Karpas-422 (cell line): ENCODE results near the gene BRD1. TPM values are rescaled to one million over a fixed set of nuclear protein-coding genes. Genes with fewer than 3 reads are reported as not detected.

Experiments used
- DNase-seq: peaks from one replicate; pipeline ENCODE4 v3.0.0-alpha.2; 2015
- H2AFZ ChIP-seq: fragments of 200-600 bp; sonication (generic); 2 replicates; pipeline ENCODE4 v1.6.1; 2014; ENCODE audit warnings: antibody characterized with exemption, low read length, mixed read lengths
- H3K27ac ChIP-seq: fragments of 200-600 bp; sonication (generic); 2 replicates; pipeline ENCODE4 v1.5.1; 2014; ENCODE audit warnings: mild to moderate bottlenecking, low read length, moderate library complexity
- H3K27me3 ChIP-seq: fragments of 200-600 bp; sonication (generic); 2 replicates; pipeline ENCODE4 v1.6.1; 2014; ENCODE audit warnings: low read length, mixed read lengths
- H3K36me3 ChIP-seq: fragments of 200-600 bp; sonication (generic); 2 replicates; pipeline ENCODE4 v1.6.1; 2014; ENCODE audit warnings: low read length, mixed read lengths; ENCODE audit not compliant: insufficient read depth
- H3K4me1 ChIP-seq: fragments of 200-600 bp; sonication (generic); 2 replicates; pipeline ENCODE4 v1.6.1; 2014; ENCODE audit warnings: mild to moderate bottlenecking, low read length, mixed read lengths
- H3K4me2 ChIP-seq: fragments of 200-600 bp; sonication (generic); 2 replicates; pipeline ENCODE4 v1.6.1; 2014; ENCODE audit warnings: low read length, low read depth, mild to moderate bottlenecking; ENCODE audit not compliant: poor library complexity, severe bottlenecking
- H3K4me3 ChIP-seq: fragments of 200-600 bp; sonication (generic); 2 replicates; pipeline ENCODE4 v1.5.1; 2014; ENCODE audit warnings: mild to moderate bottlenecking, antibody characterized with exemption, low read length, mixed read lengths
- H3K79me2 ChIP-seq: fragments of 200-600 bp; sonication (generic); 2 replicates; pipeline ENCODE4 v1.6.1; 2014; ENCODE audit warnings: mild to moderate bottlenecking, low read length, mixed read lengths
- H3K9ac ChIP-seq: fragments of 200-600 bp; sonication (generic); 2 replicates; pipeline ENCODE4 v1.6.0; 2014; ENCODE audit warnings: low read length
- H3K9me2 ChIP-seq: fragments of 200-600 bp; sonication (generic), shearing (Covaris generic); replicated peaks from 2 replicates; pipeline ENCODE4 v1.6.0; 2014; ENCODE audit warnings: mild to moderate bottlenecking, low read length, moderate library complexity; ENCODE audit not compliant: insufficient read depth
- H3K9me3 ChIP-seq: fragments of 300-700, 200-600 bp; sonication (generic); 2 replicates; pipeline ENCODE4 v1.6.1; 2014; ENCODE audit warnings: low read length, mixed read lengths
- H4K20me1 ChIP-seq: fragments of 200-600 bp; sonication (generic); 2 replicates; pipeline ENCODE4 v1.6.1; 2014; ENCODE audit warnings: mild to moderate bottlenecking, antibody characterized with exemption, low read length, low read depth; ENCODE audit not compliant: insufficient read depth
- total RNA-seq: library from RNA; depleted of rRNA; stranded (reverse); fragments of >200 nt; shearing (Covaris generic); gene quantifications from 2 replicates; pipeline ENCODE4 v1.2.3, GENCODE V29; 2014; ENCODE audit warnings: low replicate concordance

The BRD1 gene
- total RNA-seq, 1 experiment from 2014 or later: 16.0 TPM

DNA sequence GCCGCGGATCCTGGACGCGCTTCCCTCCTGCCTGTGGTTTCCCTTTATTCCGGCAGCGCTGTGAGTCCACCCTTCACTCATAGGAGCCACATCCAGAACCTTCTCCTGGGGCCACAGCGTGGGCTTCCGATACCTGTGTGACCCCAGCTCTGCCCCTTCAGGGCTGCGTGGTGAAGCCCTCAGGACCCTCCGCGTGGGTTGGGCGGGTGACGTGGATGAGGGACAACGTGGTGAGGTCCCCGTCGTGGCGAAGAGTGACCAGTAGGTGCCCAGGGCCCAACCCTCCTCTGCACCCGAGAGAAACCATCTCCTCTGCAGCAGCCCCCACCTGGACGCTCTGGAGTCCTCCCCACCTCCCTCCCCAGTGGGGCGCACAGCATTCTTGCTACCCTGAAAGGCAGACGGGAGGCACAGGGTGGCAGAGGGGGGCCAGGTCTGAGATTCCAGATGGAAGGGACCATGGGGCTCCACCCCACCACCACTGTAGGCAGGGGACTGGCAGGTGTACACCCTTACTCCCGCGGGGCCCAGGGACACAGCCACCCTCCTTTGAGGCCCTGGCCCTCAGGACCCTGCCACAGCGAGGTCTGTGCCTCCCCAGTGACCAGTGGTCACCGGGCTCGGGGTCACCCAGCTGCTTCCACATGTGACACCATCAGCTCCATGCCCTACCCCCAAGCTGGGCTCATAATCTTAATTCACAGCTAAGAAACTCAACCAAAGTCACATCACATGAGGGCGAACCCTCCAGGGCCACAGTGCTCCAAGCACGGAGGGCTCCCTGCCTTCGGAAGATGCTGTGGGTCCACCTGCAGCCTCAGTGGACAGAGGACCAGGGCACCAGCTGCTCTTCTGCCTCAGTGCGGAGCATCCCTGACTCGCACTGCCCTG is 22.6 kb upstream of the BRD1 start:
- no peak overlapping the region for H3K4me2 ChIP-seq
- no peak overlapping the region for H2AFZ ChIP-seq
- no peaks in the 10 kb centered on the region for H3K36me3 ChIP-seq
- no peak overlapping the region for H3K27ac ChIP-seq
- peaks cover 11% of the 10 kb centered on the region for H3K79me2 ChIP-seq
- H3K9ac ChIP-seq: no peak overlapping the region
- H3K27me3 ChIP-seq: no peaks in the 10 kb centered on the region
- H3K9me2 ChIP-seq: no peaks in the 10 kb centered on the region
- DNase-seq: no peak
- no peak overlapping the region for H3K4me3 ChIP-seq
- H3K4me1 ChIP-seq: peaks cover 16% of the 10 kb centered on the region
- H3K9me3 ChIP-seq: no peaks in the 10 kb centered on the region
- H4K20me1 ChIP-seq: peaks cover 11% of the 10 kb centered on the region; the same call in 1 of the 2 replicates

DNA sequence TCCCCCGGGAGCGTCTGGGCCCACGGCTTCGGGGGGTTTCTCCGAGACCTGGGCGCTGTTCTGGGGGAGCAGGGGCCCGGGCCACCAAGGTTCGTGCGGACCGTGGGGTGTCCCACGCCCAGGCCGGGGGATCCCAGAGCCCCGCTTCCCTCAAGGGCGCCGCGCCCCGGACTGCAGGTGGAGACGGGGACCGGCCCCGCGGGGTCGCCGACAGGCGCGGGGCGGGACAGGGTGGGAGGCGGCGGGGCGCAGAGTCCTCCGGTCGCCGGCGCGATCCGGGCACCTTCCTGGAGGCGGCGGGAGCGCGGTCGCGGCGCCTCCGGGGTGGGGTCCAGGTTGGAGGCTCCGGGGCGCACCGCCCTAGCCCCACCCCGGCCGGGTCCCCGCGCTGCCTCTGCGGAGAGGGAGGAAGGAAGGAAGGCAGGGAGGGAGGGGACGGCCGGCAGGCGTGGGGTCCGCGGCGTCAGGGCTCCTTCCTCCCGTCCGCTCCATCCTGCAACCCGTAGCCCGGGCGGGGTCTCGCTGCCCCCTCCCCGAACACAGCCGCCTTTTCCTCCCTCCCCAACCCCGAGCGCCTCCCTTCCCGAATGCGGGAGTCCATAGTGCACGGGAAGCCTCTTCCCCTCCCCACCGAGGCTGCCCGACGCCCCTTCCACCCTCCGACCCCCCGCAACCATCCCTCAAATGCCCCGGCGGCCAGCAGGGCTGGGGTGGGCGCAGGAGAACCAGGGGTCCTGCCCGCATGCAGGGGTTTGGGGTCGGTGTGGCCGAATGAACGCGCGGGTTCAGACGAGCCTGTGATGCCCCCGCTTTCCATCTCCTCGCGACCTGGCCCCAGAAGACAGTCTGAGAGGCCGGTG is 21.7 kb upstream of the BRD1 start:
- no peaks in the 10 kb centered on the region for H3K36me3 ChIP-seq
- no peak overlapping the region for H3K27ac ChIP-seq
- H3K27me3 ChIP-seq: no peaks in the 10 kb centered on the region
- H3K9ac ChIP-seq: no peak overlapping the region
- no peaks in the 10 kb centered on the region for H3K9me2 ChIP-seq
- no peak for DNase-seq
- H3K79me2 ChIP-seq: peaks cover 3% of the 10 kb centered on the region
- no peak overlapping the region for H2AFZ ChIP-seq
- peaks cover 2% of the 10 kb centered on the region; the same call in 1 of the 2 replicates for H4K20me1 ChIP-seq
- no peaks in the 10 kb centered on the region for H3K9me3 ChIP-seq
- no peak overlapping the region for H3K4me2 ChIP-seq
- no peak overlapping the region for H3K4me3 ChIP-seq
- H3K4me1 ChIP-seq: peaks cover 10% of the 10 kb centered on the region

DNA sequence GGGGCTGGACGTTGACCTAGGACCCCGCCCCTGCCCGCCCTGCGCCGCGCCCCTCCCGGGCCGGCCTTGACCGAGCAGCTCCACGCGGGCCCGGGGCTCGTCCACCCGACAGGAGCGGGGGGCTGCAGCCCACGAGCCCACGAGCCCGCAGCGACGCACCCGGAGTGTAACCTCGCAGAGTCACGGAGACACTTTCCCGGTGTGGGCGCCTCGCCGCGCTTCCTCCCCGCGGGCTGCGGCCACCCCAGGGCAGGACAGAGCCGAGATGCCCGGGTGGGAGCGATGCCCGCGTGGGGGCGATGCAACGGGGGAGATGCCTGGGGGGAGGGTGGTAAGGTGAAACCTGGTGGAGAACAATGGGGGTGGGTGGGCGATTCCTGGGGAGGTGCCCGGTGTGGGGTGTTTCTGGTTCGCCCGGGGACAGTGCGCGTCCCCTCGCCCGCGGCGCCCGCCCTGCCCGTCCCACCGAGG is 21.1 kb upstream of the BRD1 start:
- no peak overlapping the region for H2AFZ ChIP-seq
- no peaks in the 10 kb centered on the region for H3K9me2 ChIP-seq
- H3K27ac ChIP-seq: no peak overlapping the region
- H3K9me3 ChIP-seq: no peaks in the 10 kb centered on the region
- DNase-seq: no peak
- no peaks in the 10 kb centered on the region for H3K36me3 ChIP-seq
- H3K79me2 ChIP-seq: no peaks in the 10 kb centered on the region
- H3K4me3 ChIP-seq: no peak overlapping the region
- H4K20me1 ChIP-seq: no peaks in the 10 kb centered on the region
- no peak overlapping the region for H3K4me2 ChIP-seq
- no peaks in the 10 kb centered on the region for H3K27me3 ChIP-seq
- H3K4me1 ChIP-seq: peaks cover 10% of the 10 kb centered on the region
- no peak overlapping the region for H3K9ac ChIP-seq

DNA sequence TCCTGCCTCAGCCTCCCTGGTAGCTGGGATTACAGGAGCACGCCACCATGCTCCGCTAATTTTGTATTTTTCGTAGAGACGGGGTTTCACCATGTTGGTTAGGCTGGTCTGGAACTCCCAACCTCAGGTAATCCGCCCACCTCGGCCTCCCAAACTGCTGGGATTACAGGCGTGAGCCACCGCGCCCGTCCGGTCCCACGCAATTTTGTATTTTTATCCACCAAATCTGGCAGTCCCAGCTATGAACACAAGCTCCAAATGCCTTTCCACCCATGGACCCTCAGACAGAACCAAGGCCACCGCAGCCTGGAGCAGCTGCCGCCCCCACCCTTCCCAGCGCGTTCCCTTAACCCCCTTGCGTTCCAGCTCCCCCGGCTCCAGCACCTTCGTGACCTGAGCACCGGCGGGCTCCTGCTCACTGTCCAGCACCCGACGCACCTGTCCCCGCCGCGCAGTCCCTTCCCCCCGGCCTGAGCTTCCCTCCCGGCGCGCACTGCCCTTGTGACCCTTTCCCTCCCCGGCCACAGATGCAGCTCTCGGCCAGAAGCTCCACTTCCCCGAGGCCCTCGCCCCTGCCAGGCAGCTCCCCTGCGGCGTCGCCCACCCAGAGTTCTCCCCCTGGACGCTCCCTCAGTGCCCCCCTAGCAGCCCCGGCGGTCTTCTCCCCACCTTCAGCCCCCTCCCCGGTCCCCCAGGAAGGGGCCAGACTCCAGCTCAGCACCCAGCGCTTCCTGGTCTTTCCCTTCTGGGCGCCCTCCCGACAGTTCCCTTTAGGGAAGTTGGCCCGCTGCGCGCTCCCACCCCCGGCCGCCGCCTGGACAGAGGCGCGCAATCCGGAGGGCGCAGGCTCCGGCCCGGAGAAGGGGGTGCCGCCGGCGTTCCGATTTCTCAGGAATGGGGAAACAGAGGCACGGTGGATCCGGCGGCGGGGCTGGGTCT is 20.3 kb upstream of the BRD1 start:
- no peak overlapping the region for H3K4me2 ChIP-seq
- peaks cover 8% of the 10 kb centered on the region for H3K4me1 ChIP-seq
- DNase-seq: no peak

DNA sequence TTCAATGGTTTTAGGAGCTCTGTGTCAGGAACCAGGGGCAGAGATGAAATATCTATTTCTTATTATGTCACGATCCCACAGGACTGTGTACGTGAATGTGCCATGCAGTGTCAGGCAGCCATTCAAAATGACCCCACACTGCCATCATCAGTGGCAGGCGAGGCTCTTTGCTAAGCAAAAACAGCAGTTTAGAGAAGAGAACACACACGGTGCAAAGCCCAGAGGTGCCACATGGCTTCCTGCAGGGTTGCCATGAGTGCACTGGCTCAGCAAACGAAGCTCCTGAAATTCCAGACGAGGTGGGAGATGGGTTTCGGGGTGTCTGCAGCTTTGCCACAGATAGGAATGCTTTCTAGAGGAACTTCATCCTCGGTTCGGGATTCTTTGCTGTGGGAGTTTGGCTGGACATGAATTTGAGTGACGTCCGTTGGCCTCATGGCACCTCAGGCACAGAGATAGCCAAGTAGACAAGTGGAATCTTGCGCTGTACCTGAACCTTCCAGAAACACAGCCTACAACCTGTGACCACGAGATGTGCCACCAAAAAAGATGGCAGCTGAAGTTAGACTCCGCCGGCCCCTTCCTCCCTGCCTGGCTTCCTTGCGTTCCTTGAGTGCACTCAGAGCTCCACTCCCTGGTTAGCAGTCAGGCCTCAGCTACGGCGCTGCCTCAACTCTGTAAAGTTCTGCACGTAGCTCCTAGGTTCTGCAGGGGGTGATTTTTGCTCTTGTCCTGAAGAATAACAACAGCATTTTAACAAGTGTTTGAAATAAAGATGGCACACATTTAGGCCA is 18.2 kb upstream of the BRD1 start:
- no peak for DNase-seq

More for the DNA sequence above, 20.3 kb upstream of the BRD1 start:
- H3K9ac ChIP-seq: no peak overlapping the region
- H2AFZ ChIP-seq: no peak overlapping the region
- H3K36me3 ChIP-seq: no peaks in the 10 kb centered on the region
- no peak overlapping the region for H3K4me3 ChIP-seq
- H4K20me1 ChIP-seq: no peaks in the 10 kb centered on the region
- no peaks in the 10 kb centered on the region for H3K79me2 ChIP-seq
- no peaks in the 10 kb centered on the region for H3K9me2 ChIP-seq
- H3K27me3 ChIP-seq: no peaks in the 10 kb centered on the region
- H3K9me3 ChIP-seq: no peaks in the 10 kb centered on the region
- H3K27ac ChIP-seq: no peak overlapping the region

DNA sequence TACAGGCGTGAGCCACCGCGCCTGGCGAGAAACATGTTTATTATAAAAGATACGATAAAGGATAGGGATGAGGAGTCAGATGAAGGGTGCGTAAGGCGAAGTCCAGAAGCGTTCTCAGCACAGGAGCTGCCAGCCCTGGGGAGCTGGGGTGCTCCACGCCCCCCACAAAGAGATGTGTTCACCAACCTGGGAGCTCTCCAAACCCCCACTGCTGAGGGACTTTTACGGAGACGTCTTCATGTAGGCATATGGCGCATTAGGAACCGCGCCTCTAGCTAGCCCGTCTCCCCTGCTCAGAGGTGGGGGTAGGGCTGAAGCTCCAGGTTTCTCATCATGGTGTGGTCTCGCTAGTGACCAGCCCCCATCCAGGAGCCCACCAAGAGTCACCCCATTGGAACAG is 17.6 kb upstream of the BRD1 start:
- H3K79me2 ChIP-seq: no peaks in the 10 kb centered on the region
- H3K36me3 ChIP-seq: no peaks in the 10 kb centered on the region
- H3K9ac ChIP-seq: no peak overlapping the region
- no peak overlapping the region for H3K27ac ChIP-seq
- no peaks in the 10 kb centered on the region for H3K27me3 ChIP-seq
- no peak overlapping the region for H3K4me2 ChIP-seq
- H2AFZ ChIP-seq: no peak overlapping the region
- no peak for DNase-seq
- no peak overlapping the region for H3K4me3 ChIP-seq
- H3K9me2 ChIP-seq: no peaks in the 10 kb centered on the region
- H4K20me1 ChIP-seq: no peaks in the 10 kb centered on the region
- no peaks in the 10 kb centered on the region for H3K4me1 ChIP-seq
- no peaks in the 10 kb centered on the region for H3K9me3 ChIP-seq

More for the DNA sequence above, 18.2 kb upstream of the BRD1 start:
- Histone ChIP-seq H3K79me2 (no peaks in the 10 kb centered on the region), H4K20me1 (no peaks in the 10 kb centered on the region), H3K27me3 (no peaks in the 10 kb centered on the region), H3K4me2 (no peak overlapping the region), H2AFZ (no peak overlapping the region), H3K27ac (no peak overlapping the region), H3K9me3 (no peaks in the 10 kb centered on the region), H3K4me1 (no peaks in the 10 kb centered on the region), H3K4me3 (no peak overlapping the region), H3K9me2 (no peaks in the 10 kb centered on the region), H3K9ac (no peak overlapping the region), H3K36me3 (no peaks in the 10 kb centered on the region)
